ENCODE data around the gene MED13.

The MED13 gene, protein sequence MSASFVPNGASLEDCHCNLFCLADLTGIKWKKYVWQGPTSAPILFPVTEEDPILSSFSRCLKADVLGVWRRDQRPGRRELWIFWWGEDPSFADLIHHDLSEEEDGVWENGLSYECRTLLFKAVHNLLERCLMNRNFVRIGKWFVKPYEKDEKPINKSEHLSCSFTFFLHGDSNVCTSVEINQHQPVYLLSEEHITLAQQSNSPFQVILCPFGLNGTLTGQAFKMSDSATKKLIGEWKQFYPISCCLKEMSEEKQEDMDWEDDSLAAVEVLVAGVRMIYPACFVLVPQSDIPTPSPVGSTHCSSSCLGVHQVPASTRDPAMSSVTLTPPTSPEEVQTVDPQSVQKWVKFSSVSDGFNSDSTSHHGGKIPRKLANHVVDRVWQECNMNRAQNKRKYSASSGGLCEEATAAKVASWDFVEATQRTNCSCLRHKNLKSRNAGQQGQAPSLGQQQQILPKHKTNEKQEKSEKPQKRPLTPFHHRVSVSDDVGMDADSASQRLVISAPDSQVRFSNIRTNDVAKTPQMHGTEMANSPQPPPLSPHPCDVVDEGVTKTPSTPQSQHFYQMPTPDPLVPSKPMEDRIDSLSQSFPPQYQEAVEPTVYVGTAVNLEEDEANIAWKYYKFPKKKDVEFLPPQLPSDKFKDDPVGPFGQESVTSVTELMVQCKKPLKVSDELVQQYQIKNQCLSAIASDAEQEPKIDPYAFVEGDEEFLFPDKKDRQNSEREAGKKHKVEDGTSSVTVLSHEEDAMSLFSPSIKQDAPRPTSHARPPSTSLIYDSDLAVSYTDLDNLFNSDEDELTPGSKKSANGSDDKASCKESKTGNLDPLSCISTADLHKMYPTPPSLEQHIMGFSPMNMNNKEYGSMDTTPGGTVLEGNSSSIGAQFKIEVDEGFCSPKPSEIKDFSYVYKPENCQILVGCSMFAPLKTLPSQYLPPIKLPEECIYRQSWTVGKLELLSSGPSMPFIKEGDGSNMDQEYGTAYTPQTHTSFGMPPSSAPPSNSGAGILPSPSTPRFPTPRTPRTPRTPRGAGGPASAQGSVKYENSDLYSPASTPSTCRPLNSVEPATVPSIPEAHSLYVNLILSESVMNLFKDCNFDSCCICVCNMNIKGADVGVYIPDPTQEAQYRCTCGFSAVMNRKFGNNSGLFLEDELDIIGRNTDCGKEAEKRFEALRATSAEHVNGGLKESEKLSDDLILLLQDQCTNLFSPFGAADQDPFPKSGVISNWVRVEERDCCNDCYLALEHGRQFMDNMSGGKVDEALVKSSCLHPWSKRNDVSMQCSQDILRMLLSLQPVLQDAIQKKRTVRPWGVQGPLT (N-terminal part only)

DNA sequence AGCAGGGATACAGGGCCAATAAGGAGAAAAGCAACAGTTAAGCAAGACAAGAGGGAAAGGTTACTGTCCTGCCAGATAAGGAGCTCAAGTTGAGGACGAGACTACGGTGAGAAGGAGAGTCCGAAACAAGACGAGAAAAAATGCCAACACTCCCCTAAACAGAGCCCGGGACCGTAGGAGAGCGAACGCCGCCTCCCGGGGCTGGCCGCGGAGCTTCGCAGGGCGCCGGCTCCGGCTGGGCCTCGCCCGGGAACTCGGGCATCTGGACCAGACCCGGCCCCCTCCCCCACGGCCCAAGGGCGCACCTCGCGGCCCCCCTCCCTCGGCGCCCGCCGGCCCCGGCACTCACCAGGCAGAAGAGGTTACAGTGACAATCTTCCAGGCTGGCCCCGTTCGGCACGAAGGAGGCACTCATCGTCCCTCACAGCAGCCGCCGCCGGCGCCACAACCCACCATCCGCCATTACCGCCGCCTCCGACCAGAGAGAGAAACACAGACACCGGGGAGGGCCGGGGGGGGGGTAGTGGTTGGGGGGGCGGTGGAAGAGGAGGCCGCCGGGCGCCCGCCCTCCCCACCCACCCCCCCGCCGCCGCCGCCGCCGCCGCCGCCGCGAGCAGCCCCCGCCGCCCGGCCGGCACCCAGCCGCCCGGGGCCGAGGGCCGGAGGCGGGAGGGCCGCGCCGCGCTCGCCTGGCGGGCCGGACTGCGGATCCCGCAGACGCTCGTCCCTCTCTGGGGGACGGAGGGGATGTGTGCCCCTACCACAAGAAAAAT, at the start of gene MED13:
Gene MED13 (minus strand): TSS at position 488 of the 773 bp plus-strand sequence. CDS start 73 bp downstream, at position 415.
- Mint-ChIP-seq H3K36me3 (ENCODE audit: insufficient read depth) (peaks cover 29% of the 10 kb centered on the region), H3K4me3 (peak within 1 kb of the TSS; percentile 94), H3K27me3 (no peaks in the 10 kb centered on the region), H3K27ac (ENCODE audit: low read depth) (peak within 1 kb of the TSS; percentile 96), H3K4me1 (peaks cover 37% of the 10 kb centered on the region), H3K9me3 (no peaks in the 10 kb centered on the region)
- DNase-seq (ENCODE audit: low spot score in 2 of 2), result peak; percentile 49
- ATAC-seq (replicated peaks; ENCODE audit: extremely low read depth, poor library complexity, severe bottlenecking), result peak; percentile 13

DNA sequence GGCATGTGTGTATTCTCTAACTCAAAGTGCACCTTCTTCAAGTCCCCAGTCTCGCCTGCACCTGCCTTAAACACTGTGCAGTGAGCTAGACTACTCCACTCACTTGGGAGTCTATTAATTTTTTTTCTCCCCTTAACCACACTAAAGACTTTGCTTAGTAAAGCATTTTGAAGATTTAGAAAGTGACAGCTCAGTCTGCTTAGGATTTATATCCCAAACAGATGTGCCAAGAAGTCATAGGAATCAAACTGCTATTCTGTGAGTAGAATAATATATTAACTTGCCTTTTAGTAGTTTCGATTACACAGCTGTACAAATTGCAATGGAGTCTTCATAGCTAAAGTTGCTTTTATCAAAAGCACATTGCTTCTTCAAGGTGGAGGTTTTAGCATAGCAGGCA, 47.2 kb upstream of the MED13 start:
- Mint-ChIP-seq H3K36me3 (ENCODE audit: insufficient read depth) (no peaks in the 10 kb centered on the region), H3K27me3 (no peaks in the 10 kb centered on the region), H3K9me3 (no peaks in the 10 kb centered on the region), H3K4me3 (no peak overlapping the region), H3K27ac (ENCODE audit: low read depth) (no peak overlapping the region), H3K4me1 (no peaks in the 10 kb centered on the region)
- ATAC-seq (replicated peaks; ENCODE audit: extremely low read depth, poor library complexity, severe bottlenecking), result no peak
- no peak for DNase-seq (ENCODE audit: low spot score in 2 of 2)

DNA sequence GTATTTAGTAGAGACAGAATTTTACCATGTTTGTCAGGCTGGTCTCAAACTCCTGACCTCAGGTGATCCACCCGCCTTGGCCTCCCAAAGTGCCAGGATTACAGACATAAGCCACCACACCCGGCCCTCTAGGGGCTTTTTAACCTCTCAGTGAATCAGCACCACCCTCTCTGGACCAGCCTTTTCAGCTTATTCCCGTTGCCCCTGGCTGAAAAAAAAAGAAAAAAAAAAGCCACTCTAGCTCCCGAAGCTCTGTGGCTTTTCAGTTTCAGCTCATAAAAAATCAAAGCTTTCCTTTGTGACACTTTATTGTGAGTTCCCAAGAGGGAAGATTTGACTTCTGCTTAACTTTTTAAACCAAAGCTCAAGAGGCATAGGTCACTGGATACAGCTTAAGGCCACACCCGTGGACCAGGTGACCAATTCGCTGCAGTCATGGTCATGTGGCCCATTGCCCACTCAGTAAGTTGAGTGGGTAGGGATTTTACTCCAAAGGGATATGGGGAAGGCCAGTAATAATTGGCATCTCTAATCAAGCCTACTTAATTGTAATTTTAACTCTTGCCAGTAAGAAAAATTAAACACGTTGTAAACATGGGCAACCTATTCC, 46.6 kb upstream of the MED13 start:
- Mint-ChIP-seq H3K27ac (ENCODE audit: low read depth) (no peak overlapping the region), H3K27me3 (no peaks in the 10 kb centered on the region), H3K36me3 (ENCODE audit: insufficient read depth) (no peaks in the 10 kb centered on the region), H3K4me3 (no peak overlapping the region), H3K9me3 (no peaks in the 10 kb centered on the region), H3K4me1 (no peaks in the 10 kb centered on the region)
- ATAC-seq (replicated peaks; ENCODE audit: extremely low read depth, poor library complexity, severe bottlenecking), result no peak
- no peak for DNase-seq (ENCODE audit: low spot score in 2 of 2)

DNA sequence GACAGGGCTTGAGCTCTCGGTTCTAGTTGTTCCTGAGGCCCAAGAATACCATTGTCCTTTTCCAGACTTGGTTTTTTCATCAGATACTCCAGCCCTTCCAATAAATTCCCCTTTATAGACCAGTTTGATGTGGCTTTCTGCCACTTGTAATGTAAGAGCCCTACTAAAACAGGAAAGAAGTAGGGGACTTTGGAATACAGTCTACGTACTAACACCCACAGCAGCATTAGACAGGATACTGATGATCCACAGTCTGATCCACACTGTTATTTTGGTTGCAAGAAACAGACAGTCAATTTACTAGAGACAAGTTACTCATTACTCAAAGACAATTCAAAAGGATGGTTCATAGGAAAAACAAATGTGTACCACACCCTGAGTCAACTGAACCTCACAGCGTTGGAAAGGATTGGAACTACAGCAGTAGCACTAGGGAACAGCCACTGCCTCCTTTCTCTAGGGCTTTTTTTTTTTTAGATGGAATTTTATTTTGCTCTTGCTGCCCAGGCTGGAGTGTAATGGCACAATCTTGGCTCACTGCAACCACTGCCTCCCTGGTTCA, 45.9 kb upstream of the MED13 start:
- no peak for DNase-seq (ENCODE audit: low spot score in 2 of 2)
- Mint-ChIP-seq H3K27me3 (no peaks in the 10 kb centered on the region), H3K9me3 (no peaks in the 10 kb centered on the region), H3K4me3 (no peak overlapping the region), H3K36me3 (ENCODE audit: insufficient read depth) (no peaks in the 10 kb centered on the region), H3K27ac (ENCODE audit: low read depth) (no peak overlapping the region), H3K4me1 (no peaks in the 10 kb centered on the region)
- ATAC-seq (replicated peaks; ENCODE audit: extremely low read depth, poor library complexity, severe bottlenecking), result no peak

DNA sequence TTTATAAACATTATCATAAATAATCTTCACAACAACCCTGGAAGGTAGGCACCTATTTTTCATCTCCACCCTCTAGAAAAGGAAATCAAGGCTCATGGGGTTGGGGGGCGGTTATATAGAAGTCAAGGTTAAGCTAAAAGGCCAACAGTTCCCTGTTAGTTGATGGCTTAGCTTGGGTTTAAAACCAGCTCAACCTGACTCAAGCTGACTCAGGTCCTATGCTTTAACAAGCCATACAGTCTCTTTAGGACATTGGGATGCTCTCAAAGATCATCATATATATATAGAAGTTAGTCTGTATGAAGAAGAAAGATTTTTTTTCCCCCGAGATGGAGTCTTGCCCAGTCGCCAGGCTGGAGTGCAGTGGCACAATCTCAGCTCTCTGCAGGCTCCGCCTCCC, 44.8 kb upstream of the MED13 start:
- H3K4me3 Mint-ChIP-seq, result no peak overlapping the region
- no peak for DNase-seq (ENCODE audit: low spot score in 2 of 2)
- no peaks in the 10 kb centered on the region for H3K27me3 Mint-ChIP-seq
- H3K4me1 Mint-ChIP-seq, result no peaks in the 10 kb centered on the region
- H3K9me3 Mint-ChIP-seq, result no peaks in the 10 kb centered on the region
- ATAC-seq (replicated peaks; ENCODE audit: extremely low read depth, poor library complexity, severe bottlenecking), result no peak
- H3K36me3 Mint-ChIP-seq (ENCODE audit: insufficient read depth), result no peaks in the 10 kb centered on the region
- H3K27ac Mint-ChIP-seq (ENCODE audit: low read depth), result no peak overlapping the region

DNA sequence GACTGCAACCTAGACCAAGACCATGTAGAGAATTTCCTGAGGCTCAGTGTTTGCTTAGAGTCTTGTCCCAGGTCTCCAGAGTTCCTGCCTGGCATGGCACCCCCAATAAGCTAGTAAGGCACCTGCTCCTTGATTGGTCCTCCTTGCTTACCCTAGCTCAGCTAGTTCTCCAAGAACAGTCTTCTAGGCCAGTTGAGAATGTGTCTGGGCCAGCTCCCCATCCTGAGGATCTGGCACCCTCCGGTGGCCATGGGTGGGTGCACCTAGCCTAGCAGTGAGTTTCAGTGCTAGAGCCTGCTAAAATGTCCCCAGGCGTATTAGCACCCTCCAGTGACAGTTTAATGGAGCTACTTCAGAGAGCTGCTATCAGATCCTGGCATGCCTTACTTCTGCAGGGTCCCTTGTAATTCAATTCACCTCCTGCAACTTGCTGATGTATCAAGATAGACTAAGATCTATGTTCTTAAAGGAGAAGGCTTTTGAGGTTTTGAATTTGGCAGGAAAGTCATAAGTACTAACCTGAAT, 44.4 kb upstream of the MED13 start:
- H3K27ac Mint-ChIP-seq (ENCODE audit: low read depth), result no peak overlapping the region
- H3K4me3 Mint-ChIP-seq, result no peak overlapping the region

DNA sequence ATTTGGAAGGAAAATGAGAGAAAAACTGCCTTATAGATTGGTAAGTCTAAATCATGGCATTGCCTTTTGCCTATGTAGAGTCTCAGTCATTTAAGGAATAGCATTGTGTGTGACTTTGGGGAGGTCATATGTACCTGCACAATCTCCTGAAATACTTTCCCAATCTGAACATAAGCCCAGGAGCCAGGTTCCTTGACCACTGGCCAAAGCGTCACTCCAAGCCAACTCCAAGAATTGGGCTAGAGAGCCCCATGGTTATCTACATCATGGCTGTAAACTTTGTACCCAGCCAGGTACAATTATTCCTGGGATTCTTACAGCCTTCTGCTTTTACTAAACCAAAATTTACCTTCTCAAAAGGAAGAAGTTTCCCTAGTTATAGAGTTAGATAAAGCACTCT, 40.8 kb upstream of the MED13 start:
- Mint-ChIP-seq H3K36me3 (ENCODE audit: insufficient read depth) (no peaks in the 10 kb centered on the region), H3K4me3 (no peak overlapping the region), H3K4me1 (no peaks in the 10 kb centered on the region), H3K9me3 (no peaks in the 10 kb centered on the region), H3K27me3 (no peaks in the 10 kb centered on the region), H3K27ac (ENCODE audit: low read depth) (no peak overlapping the region)
- no peak for ATAC-seq (replicated peaks; ENCODE audit: extremely low read depth, poor library complexity, severe bottlenecking)
- no peak for DNase-seq (ENCODE audit: low spot score in 2 of 2)

More for the DNA sequence above, 44.4 kb upstream of the MED13 start:
- no peaks in the 10 kb centered on the region for H3K36me3 Mint-ChIP-seq (ENCODE audit: insufficient read depth)
- ATAC-seq (replicated peaks; ENCODE audit: extremely low read depth, poor library complexity, severe bottlenecking) (peak; percentile 91), DNase-seq (ENCODE audit: low spot score in 2 of 2) (peak; percentile 15 to 18)
- H3K9me3 Mint-ChIP-seq, result no peaks in the 10 kb centered on the region
- no peaks in the 10 kb centered on the region for H3K27me3 Mint-ChIP-seq
- no peaks in the 10 kb centered on the region for H3K4me1 Mint-ChIP-seq

DNA sequence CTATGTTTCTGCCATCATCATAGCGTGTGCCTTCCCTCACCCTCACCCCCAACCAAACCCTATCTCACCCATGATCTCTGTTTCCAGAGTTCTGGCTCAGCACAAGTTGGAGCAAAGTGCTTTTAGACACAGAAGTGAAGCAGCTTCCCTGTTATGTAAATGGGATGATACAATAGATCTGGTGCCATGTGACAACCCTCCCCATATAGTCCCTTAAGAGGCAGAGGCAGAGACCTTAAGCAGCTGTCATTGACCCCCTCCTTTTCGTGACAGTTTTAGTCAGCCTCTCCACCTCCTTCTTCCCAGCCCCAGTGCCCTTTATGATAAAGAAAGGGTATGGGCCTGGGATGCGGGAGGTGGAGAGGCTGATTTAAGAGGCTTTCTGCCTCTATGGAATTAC, 40.3 kb upstream of the MED13 start:
- Mint-ChIP-seq H3K4me1 (no peaks in the 10 kb centered on the region), H3K4me3 (no peak overlapping the region), H3K27ac (ENCODE audit: low read depth) (no peak overlapping the region), H3K27me3 (no peaks in the 10 kb centered on the region), H3K9me3 (no peaks in the 10 kb centered on the region), H3K36me3 (ENCODE audit: insufficient read depth) (no peaks in the 10 kb centered on the region)
- DNase-seq (ENCODE audit: low spot score in 2 of 2), result no peak
- no peak for ATAC-seq (replicated peaks; ENCODE audit: extremely low read depth, poor library complexity, severe bottlenecking)

DNA sequence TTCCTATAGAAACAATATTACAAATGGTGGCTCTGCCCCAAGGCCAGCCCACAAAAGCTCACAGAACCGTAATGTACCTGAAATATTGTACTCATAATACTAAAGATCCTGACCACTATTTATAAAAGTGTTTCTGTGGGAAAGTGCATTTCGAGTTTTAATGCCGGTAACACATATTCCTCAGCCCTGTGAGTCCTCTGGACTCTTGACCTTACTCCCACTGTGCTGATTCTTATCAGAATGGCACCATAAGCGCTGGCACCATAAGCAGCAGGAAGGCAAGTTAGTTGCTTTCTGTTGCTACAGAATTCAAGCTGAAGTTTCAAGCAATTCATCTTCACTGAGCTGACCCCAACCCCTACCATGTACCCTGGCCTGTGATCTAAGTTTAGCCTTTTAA, 36.4 kb upstream of the MED13 start:
- no peaks in the 10 kb centered on the region for H3K9me3 Mint-ChIP-seq
- H3K4me1 Mint-ChIP-seq, result no peaks in the 10 kb centered on the region
- no peak for DNase-seq (ENCODE audit: low spot score in 2 of 2)
- no peak overlapping the region for H3K27ac Mint-ChIP-seq (ENCODE audit: low read depth)
- no peak for ATAC-seq (replicated peaks; ENCODE audit: extremely low read depth, poor library complexity, severe bottlenecking)
- H3K36me3 Mint-ChIP-seq (ENCODE audit: insufficient read depth), result peaks cover 3% of the 10 kb centered on the region
- H3K27me3 Mint-ChIP-seq, result no peaks in the 10 kb centered on the region
- H3K4me3 Mint-ChIP-seq, result no peak overlapping the region

DNA sequence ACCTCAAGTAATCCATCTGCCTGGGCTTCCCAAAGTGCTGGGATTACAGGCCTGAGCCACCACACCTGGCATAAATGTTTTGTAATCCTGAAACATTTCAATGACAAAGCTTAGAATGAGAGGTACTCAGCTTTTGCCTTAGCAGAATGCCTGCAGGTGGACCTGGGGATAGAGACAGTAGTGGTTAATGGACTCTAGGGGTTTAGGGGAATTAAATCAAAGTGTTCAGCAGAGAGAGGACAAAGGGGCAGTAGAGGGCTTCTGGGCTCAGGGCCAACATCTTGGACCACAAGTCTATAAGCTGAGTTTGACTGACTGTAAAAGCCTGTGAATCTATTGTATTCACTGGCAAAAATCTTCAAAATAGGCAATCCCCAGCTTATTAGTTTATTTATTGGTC, 36.0 kb upstream of the MED13 start:
- Mint-ChIP-seq H3K27me3 (no peaks in the 10 kb centered on the region), H3K4me1 (no peaks in the 10 kb centered on the region), H3K27ac (ENCODE audit: low read depth) (no peak overlapping the region), H3K4me3 (no peak overlapping the region), H3K9me3 (no peaks in the 10 kb centered on the region), H3K36me3 (ENCODE audit: insufficient read depth) (peaks cover 3% of the 10 kb centered on the region)
- no peak for DNase-seq (ENCODE audit: low spot score in 2 of 2)
- no peak for ATAC-seq (replicated peaks; ENCODE audit: extremely low read depth, poor library complexity, severe bottlenecking)

DNA sequence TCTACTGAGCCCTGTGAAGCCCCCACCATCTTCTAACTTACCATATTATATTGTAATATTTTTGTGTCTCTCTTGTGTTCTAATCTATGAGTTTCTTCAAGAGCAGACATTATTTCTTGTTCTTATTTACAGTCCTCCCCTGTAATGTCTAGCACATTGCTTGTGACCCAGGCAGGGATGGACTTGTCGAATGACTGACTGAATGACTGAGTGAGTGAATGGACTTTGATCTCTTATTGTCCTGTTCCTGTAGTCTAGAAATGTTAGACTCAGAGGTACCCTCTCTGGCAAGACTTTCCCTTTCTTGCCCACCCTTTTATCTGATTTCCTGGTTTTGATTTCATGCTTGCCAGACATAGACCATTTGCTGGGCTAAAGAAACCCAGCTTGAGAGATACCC, 35.0 kb upstream of the MED13 start:
- Mint-ChIP-seq H3K36me3 (ENCODE audit: insufficient read depth) (peaks cover 3% of the 10 kb centered on the region), H3K27ac (ENCODE audit: low read depth) (no peak overlapping the region), H3K4me1 (no peaks in the 10 kb centered on the region), H3K9me3 (no peaks in the 10 kb centered on the region), H3K4me3 (no peak overlapping the region), H3K27me3 (no peaks in the 10 kb centered on the region)
- ATAC-seq (replicated peaks; ENCODE audit: extremely low read depth, poor library complexity, severe bottlenecking) (no peak), DNase-seq (ENCODE audit: low spot score in 2 of 2) (no peak)

Data from central memory CD8-positive, alpha-beta T cell (primary cell).